Brain pericyte (primary cell): Measurements from ENCODE around the gene KCNQ2.

Experiments
- DNase-seq: peaks from one replicate; pipeline ENCODE4 v3.0.0-alpha.2; 2012; ENCODE audit warnings: low read depth, low spot score

KCNQ2 gene

GRCh38 chr20:63369724-63370617 is 102.5 kb downstream of the KCNQ2 start:
- no peak for DNase-seq

- DNase-seq, result no peak
Measured at GRCh38 chr20:63369024-63369530, 103.4 kb downstream of the KCNQ2 start.

- DNase-seq, result no peak
Measured at GRCh38 chr20:63368151-63368550, 104.3 kb downstream of the KCNQ2 start.

DNA sequence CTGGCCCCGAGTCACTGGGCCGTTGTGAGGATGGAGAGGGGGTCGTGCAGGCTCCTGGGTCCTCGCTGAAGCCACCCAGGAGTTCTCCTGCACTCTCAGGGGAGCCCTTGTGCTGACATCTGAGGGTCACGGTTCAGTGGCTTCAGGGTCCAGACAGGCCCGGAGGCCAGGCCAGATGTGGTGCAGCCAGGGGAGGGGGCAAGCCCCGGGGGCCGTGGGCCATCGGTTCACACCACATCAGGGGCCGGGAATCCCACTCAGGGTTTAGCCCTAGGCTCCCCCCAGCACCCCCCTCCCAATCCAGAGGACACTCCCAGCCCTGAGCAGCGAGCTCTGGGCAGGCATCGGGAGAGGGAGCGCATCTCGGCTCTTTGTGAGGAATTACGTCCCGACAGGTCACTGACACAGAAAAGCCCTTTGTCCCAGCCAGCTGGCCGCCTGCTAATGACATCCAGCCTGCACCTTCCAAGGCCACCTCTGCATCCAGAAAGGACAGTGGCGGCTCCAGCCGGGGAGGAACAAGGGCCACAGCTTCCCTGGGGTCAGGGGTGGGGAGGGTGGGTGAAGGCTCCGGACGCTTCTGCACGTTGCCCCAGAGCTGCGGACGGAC is 104.9 kb downstream of the KCNQ2 start:
- no peak for DNase-seq

DNA sequence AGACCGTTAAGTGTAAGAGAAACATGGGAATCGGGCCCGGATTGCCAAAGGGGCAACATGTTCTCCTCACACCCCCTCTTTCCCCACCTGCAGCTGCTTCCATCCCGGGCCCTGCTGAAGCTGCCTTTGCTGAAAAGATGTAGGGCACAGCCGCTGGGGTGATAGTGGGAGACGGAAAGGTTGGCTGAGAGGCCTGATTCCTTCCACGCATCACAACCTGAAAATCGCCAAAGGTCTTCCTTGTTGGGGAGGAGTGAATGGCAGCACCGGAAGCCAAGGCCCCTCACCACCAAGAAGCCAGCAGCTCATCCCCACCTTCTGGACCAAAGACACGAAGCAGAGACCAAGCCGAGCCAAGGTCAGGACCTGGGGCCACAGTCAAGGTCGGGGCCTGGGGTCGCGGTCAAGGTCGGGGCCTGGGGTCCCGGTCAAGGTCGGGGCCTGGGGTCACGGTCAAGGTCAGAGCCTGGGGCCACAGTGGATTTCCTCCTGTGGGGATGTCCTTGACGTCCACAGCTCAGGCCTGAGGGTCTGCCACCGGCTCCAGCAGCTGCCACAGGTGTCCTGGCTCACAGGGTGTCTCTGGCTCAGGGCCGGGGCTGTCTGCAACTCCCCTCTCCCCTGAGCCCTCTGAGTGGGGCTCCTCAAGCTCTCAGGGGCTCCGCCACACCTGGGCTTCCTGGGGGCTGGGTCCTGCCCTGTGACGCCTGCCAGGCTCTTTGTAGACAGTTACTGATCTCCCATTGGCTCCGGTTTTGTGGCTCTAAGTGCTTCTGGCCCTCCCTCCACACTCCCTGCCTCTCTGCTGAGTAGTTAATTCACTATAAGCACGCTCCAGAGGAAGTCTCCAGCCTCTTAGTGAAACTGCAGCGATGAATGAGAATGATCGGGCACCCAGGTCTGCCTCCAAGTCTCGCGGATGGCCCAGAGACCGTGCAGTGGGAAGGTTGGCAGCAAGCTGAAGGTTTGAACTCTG is 105.8 kb downstream of the KCNQ2 start:
- no peak for DNase-seq

- DNase-seq, result no peak
Measured at GRCh38 chr20:63365601-63366389, 106.7 kb downstream of the KCNQ2 start.

- no peak for DNase-seq
Measured at GRCh38 chr20:63364801-63365585, 107.5 kb downstream of the KCNQ2 start.

DNA sequence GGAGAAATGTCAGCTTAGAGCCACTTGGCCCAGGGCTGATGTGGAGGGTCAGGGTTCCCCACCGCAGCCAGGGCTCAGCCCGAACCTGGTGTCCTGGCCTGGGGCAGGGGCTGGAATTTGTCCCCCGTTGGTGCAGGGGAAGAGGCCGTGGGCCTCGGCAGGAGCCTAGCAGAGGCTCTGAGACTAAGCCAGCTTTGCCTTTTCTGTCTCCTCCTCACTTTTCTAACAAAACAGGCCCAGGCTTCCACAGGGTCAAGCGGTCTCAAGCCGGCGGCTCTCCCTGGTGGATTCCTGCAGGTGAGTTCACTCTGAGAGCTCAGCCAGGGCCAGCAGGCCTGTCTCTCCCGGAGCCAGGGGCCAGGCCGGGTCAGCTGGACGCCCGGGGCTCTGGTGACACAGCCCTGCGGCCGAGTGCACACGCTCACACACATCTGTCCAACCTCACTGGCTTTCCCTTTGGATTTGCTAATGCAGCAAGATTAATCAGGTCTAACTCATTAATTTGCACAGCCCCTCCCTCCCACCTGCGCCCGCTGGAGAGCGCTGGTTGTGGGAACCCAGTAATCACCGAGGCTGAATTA is 108.4 kb downstream of the KCNQ2 start:
- no peak for DNase-seq

- DNase-seq, result no peak
Measured at GRCh38 chr20:63363013-63363957, 109.2 kb downstream of the KCNQ2 start.

DNA sequence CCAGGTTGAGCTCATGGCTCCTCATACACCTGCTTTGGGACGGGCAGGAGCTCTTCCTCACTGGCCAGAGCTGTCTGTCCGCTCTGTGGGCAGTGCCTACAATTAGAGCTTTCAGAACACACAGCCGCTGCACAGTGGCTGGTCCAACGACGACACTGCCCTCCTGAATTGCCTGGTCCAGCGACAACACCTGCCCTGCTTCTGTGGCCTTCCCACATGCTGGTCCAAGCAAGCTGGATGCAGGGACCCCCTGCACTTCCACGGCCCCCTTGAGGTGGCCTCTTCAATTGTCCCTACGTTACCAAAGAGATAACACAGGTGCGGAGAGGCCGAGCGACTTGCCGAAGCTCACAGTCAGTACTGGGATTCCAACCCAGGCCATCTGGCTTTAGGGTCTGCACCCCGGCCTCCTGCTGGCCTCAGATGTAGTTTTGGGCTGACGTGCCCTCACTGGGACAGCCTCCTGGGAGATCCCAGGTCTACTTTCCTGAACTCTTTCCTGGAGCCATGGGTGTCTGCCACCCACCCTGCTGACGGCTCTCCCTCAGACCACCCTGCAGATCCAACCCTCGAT is 109.9 kb downstream of the KCNQ2 start:
- no peak for DNase-seq

- DNase-seq, result no peak
Measured at GRCh38 chr20:63361519-63362435, 110.7 kb downstream of the KCNQ2 start.

- no peak for DNase-seq
Measured at GRCh38 chr20:63360850-63361518, 111.5 kb downstream of the KCNQ2 start, which contains the start of gene CHRNA4. Gene CHRNA4 (minus strand): TSS chr20:63361349. CDS start chr20:63361165, 184 bp downstream.

- no peak for DNase-seq
Measured at GRCh38 chr20:63359937-63360849, 112.3 kb downstream of the KCNQ2 start.

DNA sequence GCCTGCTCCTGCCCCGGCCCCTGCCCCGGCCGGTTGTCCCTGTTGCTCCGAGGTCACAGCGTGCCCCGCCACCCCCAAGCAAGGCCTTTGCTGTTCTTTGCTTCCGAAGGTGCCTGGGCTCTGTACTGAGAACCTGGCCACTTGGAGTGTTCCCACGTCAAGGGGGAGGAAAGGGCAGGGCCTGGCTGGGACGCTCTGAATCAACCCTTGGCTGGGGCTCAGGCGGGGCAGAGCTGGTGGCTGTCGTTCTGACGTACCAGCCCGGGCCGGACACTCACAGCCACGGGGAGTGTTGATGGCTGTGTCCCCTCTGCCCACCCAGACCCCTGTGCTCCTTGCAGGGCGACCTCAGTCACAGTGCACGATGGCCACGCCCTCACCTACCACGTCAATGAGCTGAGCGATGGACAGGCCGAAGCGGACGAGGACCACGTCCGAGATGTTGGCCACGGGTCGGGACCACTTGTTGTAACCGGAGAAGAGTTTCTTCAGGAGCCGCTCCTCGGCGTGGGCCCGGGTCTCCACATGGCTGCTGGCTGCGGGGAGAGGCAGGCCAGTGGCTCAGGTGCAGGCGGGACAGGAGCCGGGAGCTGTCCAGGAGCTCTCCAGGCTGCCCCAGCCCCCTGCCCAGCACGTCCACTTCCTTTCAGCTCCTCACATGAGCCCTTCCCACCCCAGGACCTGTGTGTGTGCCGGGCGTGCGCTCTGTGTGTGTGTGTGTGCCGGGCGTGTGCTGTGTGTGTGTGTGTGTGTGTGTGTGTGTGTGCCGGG is 113.1 kb downstream of the KCNQ2 start:
- no peak for DNase-seq
